GM18511 (cell line): ENCODE results near the gene GSTP1.
A peak's percentile ranks its signal among the peaks of the same experiment; 100 is the strongest.
"Not testable (repeated sequence)": the region's sequence is repeated elsewhere in the genome, so short reads cannot be mapped to it uniquely, and the experiment has no call there.

Experiments
- ATAC-seq: cut with Tn5 transposase; IDR thresholded peaks from one replicate; pipeline ENCODE4 v1.9.1; 2021; ENCODE audit warnings: mild to moderate bottlenecking, moderate library complexity; ENCODE audit not compliant: unreplicated experiment

Gene GSTP1

GRCh38 chr11:67583247-67584204 lies at the start of gene GSTP1:
GSTP1 (plus strand) TSS chr11:67583812; CDS start chr11:67583844, 32 bp downstream.
- ATAC-seq = peak; percentile 67

GRCh38 chr11:67534070-67534679 lies 49.4 kb upstream of the GSTP1 start:
- no peak for ATAC-seq

- ATAC-seq = no peak
Observed at GRCh38 chr11:67535561-67535960, 48.1 kb upstream of the GSTP1 start.

- ATAC-seq = no peak
Observed at GRCh38 chr11:67538306-67538705, 45.3 kb upstream of the GSTP1 start.

- ATAC-seq = no peak
Observed at GRCh38 chr11:67538823-67539505, 44.6 kb upstream of the GSTP1 start.

GRCh38 chr11:67539550-67539949 lies 44.1 kb upstream of the GSTP1 start:
- no peak for ATAC-seq

- no peak for ATAC-seq
Observed at GRCh38 chr11:67541198-67541597, 42.4 kb upstream of the GSTP1 start.

- ATAC-seq = no peak
Observed at GRCh38 chr11:67542169-67542568, 41.4 kb upstream of the GSTP1 start.

GRCh38 chr11:67542971-67543370 lies 40.6 kb upstream of the GSTP1 start:
- no peak for ATAC-seq

- no peak for ATAC-seq
Observed at GRCh38 chr11:67543585-67543984, 40.0 kb upstream of the GSTP1 start.

- ATAC-seq = no peak
Observed at GRCh38 chr11:67544616-67545242, 38.9 kb upstream of the GSTP1 start.

- ATAC-seq = no peak
Observed at GRCh38 chr11:67545280-67545679, 38.3 kb upstream of the GSTP1 start.

GRCh38 chr11:67548112-67548511 lies 35.5 kb upstream of the GSTP1 start:
- not testable (repeated sequence) for ATAC-seq

- no peak for ATAC-seq
Observed at GRCh38 chr11:67548555-67549110, 35.0 kb upstream of the GSTP1 start.

- no peak for ATAC-seq
Observed at GRCh38 chr11:67551127-67551526, 32.5 kb upstream of the GSTP1 start.

GRCh38 chr11:67551697-67552096 lies 31.9 kb upstream of the GSTP1 start:
- ATAC-seq = not testable (repeated sequence)

- ATAC-seq = no peak
Observed at GRCh38 chr11:67556244-67556643, 27.4 kb upstream of the GSTP1 start.

- ATAC-seq = peak; percentile 64
Observed at GRCh38 chr11:67558084-67558772, 25.4 kb upstream of the GSTP1 start.

- ATAC-seq = peak; percentile 69
Observed at GRCh38 chr11:67561971-67562619, 21.5 kb upstream of the GSTP1 start.
